HepG2 (cell line): ENCODE data around the gene TBX6. TPM values are rescaled to one million over a fixed set of nuclear protein-coding genes. Genes with fewer than 3 reads are reported as not detected.

Source experiments
- NR2F6 ChIP-seq, 2 experiments: IDR thresholded peaks; 2 replicates each; pipeline ENCODE4 v1.6.1; 2016; ENCODE audit warnings: antibody characterized with exemption in 1 of 2, mild to moderate bottlenecking in 1 of 2
- SALL1 ChIP-seq: sonication (generic); formaldehyde crosslinking; IDR thresholded peaks from 2 replicates; pipeline ENCODE4 v1.8.0; 2022; ENCODE audit warnings: mild to moderate bottlenecking, missing genetic modification reagents
- SMAD3 ChIP-seq: sonication (generic); formaldehyde crosslinking; IDR thresholded peaks from 2 replicates; pipeline ENCODE4 v1.4.0; 2020; ENCODE audit warnings: missing genetic modification reagents
- ZFP1 ChIP-seq: IDR thresholded peaks from 2 replicates; pipeline ENCODE4 v1.6.1; 2016
- ZNF17 ChIP-seq: sonication (generic); formaldehyde crosslinking; IDR thresholded peaks from 2 replicates; pipeline ENCODE4 v1.5.0; 2020; ENCODE audit warnings: mild to moderate bottlenecking, missing genetic modification reagents
- ZNF234 ChIP-seq: sonication (generic); formaldehyde crosslinking; conservative IDR thresholded peaks from 2 replicates; pipeline ENCODE4 v1.5.1; 2020; ENCODE audit warnings: mild to moderate bottlenecking, missing genetic modification reagents
- ZNF547 ChIP-seq: sonication (generic); formaldehyde crosslinking; IDR thresholded peaks from 2 replicates; pipeline ENCODE4 v1.5.1; 2020; ENCODE audit warnings: mild to moderate bottlenecking, missing genetic modification reagents
- ZNF567 ChIP-seq: sonication (generic); formaldehyde crosslinking; IDR thresholded peaks from 2 replicates; pipeline ENCODE4 v1.8.1; 2023; ENCODE audit warnings: mild to moderate bottlenecking, missing genetic modification reagents, borderline replicate concordance
- ZNF883 ChIP-seq: sonication (generic); formaldehyde crosslinking; IDR thresholded peaks from 2 replicates; pipeline ENCODE4 v1.5.1; 2020; ENCODE audit warnings: mild to moderate bottlenecking, missing genetic modification reagents; ENCODE audit errors: not compliant biosample characterization
- ZNF891 ChIP-seq: sonication (generic); formaldehyde crosslinking; IDR thresholded peaks from 2 replicates; pipeline ENCODE4 v1.5.0; 2020; ENCODE audit warnings: mild to moderate bottlenecking, missing genetic modification reagents
- polyA plus RNA-seq, 8 experiments: library from polyadenylated mRNA; depleted of rRNA in 3 of 8; stranded (reverse) in 7 of 8; unstranded in 1 of 8; fragments of >200 nt; fragmentation: Illumina TruSeq in 4 of 8; extraction: Trizol in 4 of 8; gene quantifications; 2 replicates each; pipeline versions ENCODE4 v1.2.1 to v1.2.3, GENCODE V29; 2011 to 2016; ENCODE audit warnings: low read depth in 4 of 8, missing spikeins in 1 of 8, mixed read lengths in 1 of 8; ENCODE audit not compliant: insufficient read depth in 1 of 8
- total RNA-seq, 5 experiments: library from RNA; depleted of rRNA; stranded (reverse); fragments of >200 nt; fragmentation: Illumina TruSeq; extraction: Trizol; gene quantifications; 2 replicates each; pipeline ENCODE4 v1.2.3, GENCODE V29; 2016; ENCODE audit warnings: low read depth in 1 of 5
- TF ChIP-seq, protein P1 (sequence below): sonication (generic); formaldehyde crosslinking; conservative IDR thresholded peaks from 2 replicates; pipeline ENCODE4 v1.8.0; 2022; ENCODE audit warnings: low read depth, missing genetic modification reagents
- TF ChIP-seq, protein P2 (sequence below): sonication (generic); formaldehyde crosslinking; IDR thresholded peaks from 2 replicates; pipeline ENCODE4 v1.5.1; 2020; ENCODE audit warnings: mild to moderate bottlenecking, missing genetic modification reagents, moderate library complexity
- TF ChIP-seq, protein P3 (sequence below): IDR thresholded peaks from 2 replicates; pipeline ENCODE4 v1.6.1; 2016; ENCODE audit warnings: mild to moderate bottlenecking
- TF ChIP-seq, protein P4 (sequence below): sonication (generic); formaldehyde crosslinking; IDR thresholded peaks from 2 replicates; pipeline ENCODE4 v1.4.0; 2020; ENCODE audit warnings: missing genetic modification reagents

The TBX6 gene
- total and polyA plus RNA-seq, 2 of the 13 experiments (the other 11 are each of a cell fraction or from before 2014, with no cell fraction given) = 0.24 to 0.42 TPM

DNA sequence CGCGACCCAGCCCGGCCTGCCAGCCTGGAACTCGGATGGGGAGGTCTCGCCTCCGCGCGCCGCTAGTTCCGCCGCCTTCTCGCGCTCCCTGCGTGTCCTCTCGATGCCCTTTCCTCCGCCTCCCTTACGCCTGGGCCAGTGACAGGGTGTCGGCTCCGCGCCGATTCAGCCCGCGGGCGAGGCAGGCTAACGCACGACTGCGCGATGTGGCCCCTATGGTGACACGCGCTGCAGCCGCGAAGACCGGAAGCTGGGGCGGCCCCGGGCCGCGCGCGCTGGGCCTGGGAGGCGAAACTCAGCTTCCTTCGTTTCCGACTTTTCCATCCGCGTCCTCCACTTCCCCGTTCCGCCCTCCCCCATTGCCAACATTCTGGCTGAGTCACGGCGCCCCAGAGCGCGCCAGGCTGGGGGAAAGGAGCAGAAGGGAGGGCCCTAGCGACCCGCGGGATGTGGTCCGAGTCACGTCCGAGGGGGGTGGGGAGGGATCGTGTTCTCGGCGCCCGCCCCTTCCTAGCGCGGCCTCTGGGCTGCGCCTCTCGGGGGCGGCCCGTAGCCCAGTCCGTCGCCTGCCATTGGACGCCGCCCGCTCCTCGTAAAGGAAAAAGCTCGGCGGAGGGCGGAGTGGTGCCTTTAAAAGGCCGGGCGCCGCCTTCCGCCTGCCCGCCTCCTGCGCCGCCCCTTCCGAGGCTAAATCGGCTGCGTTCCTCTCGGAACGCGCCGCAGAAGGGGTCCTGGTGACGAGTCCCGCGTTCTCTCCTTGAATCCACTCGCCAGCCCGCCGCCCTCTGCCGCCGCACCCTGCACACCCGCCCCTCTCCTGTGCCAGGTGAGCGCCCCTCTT lies 26.4 kb downstream of the TBX6 start, which contains the start of gene ALDOA (continued):
- TF ChIP-seq ZNF567 (peak; percentile 96), SMAD3 (CRISPR knock-in tag) (peak; percentile 71; the same call in 1 of the 2 replicates), ZNF17 (CRISPR knock-in tag) (no peak; the same call in 1 of the 2 replicates), ZNF883 (CRISPR knock-in tag) (peak; percentile 77), NR2F6 (IDR thresholded peaks at IDR 0.05) (no peak), NR2F6 (CRISPR knock-in tag; IDR thresholded peaks at IDR 0.05) (peak; percentile 48; the same call in 1 of the 2 replicates), ZNF891 (peak; percentile 96), SALL1 (CRISPR knock-in tag) (peak; percentile 93), ZNF547 (CRISPR knock-in tag) (peak; percentile 88), ZFP1 (CRISPR knock-in tag) (no peak), ZNF234 (CRISPR knock-in tag) (peak; percentile 99)
- TF ChIP-seq, protein P1, sequence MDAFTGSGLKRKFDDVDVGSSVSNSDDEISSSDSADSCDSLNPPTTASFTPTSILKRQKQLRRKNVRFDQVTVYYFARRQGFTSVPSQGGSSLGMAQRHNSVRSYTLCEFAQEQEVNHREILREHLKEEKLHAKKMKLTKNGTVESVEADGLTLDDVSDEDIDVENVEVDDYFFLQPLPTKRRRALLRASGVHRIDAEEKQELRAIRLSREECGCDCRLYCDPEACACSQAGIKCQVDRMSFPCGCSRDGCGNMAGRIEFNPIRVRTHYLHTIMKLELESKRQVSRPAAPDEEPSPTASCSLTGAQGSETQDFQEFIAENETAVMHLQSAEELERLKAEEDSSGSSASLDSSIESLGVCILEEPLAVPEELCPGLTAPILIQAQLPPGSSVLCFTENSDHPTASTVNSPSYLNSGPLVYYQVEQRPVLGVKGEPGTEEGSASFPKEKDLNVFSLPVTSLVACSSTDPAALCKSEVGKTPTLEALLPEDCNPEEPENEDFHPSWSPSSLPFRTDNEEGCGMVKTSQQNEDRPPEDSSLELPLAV (CRISPR knock-in tag) = no peak
- TF ChIP-seq, protein P2, sequence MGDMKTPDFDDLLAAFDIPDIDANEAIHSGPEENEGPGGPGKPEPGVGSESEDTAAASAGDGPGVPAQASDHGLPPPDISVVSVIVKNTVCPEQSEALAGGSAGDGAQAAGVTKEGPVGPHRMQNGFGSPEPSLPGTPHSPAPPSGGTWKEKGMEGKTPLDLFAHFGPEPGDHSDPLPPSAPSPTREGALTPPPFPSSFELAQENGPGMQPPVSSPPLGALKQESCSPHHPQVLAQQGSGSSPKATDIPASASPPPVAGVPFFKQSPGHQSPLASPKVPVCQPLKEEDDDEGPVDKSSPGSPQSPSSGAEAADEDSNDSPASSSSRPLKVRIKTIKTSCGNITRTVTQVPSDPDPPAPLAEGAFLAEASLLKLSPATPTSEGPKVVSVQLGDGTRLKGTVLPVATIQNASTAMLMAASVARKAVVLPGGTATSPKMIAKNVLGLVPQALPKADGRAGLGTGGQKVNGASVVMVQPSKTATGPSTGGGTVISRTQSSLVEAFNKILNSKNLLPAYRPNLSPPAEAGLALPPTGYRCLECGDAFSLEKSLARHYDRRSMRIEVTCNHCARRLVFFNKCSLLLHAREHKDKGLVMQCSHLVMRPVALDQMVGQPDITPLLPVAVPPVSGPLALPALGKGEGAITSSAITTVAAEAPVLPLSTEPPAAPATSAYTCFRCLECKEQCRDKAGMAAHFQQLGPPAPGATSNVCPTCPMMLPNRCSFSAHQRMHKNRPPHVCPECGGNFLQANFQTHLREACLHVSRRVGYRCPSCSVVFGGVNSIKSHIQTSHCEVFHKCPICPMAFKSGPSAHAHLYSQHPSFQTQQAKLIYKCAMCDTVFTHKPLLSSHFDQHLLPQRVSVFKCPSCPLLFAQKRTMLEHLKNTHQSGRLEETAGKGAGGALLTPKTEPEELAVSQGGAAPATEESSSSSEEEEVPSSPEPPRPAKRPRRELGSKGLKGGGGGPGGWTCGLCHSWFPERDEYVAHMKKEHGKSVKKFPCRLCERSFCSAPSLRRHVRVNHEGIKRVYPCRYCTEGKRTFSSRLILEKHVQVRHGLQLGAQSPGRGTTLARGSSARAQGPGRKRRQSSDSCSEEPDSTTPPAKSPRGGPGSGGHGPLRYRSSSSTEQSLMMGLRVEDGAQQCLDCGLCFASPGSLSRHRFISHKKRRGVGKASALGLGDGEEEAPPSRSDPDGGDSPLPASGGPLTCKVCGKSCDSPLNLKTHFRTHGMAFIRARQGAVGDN (CRISPR knock-in tag) = peak; percentile 99
- TF ChIP-seq, protein P3, sequence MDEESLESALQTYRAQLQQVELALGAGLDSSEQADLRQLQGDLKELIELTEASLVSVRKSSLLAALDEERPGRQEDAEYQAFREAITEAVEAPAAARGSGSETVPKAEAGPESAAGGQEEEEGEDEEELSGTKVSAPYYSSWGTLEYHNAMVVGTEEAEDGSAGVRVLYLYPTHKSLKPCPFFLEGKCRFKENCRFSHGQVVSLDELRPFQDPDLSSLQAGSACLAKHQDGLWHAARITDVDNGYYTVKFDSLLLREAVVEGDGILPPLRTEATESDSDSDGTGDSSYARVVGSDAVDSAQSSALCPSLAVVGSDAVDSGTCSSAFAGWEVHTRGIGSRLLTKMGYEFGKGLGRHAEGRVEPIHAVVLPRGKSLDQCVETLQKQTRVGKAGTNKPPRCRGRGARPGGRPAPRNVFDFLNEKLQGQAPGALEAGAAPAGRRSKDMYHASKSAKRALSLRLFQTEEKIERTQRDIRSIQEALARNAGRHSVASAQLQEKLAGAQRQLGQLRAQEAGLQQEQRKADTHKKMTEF (CRISPR knock-in tag) = peak; percentile 99
- TF ChIP-seq, protein P4, sequence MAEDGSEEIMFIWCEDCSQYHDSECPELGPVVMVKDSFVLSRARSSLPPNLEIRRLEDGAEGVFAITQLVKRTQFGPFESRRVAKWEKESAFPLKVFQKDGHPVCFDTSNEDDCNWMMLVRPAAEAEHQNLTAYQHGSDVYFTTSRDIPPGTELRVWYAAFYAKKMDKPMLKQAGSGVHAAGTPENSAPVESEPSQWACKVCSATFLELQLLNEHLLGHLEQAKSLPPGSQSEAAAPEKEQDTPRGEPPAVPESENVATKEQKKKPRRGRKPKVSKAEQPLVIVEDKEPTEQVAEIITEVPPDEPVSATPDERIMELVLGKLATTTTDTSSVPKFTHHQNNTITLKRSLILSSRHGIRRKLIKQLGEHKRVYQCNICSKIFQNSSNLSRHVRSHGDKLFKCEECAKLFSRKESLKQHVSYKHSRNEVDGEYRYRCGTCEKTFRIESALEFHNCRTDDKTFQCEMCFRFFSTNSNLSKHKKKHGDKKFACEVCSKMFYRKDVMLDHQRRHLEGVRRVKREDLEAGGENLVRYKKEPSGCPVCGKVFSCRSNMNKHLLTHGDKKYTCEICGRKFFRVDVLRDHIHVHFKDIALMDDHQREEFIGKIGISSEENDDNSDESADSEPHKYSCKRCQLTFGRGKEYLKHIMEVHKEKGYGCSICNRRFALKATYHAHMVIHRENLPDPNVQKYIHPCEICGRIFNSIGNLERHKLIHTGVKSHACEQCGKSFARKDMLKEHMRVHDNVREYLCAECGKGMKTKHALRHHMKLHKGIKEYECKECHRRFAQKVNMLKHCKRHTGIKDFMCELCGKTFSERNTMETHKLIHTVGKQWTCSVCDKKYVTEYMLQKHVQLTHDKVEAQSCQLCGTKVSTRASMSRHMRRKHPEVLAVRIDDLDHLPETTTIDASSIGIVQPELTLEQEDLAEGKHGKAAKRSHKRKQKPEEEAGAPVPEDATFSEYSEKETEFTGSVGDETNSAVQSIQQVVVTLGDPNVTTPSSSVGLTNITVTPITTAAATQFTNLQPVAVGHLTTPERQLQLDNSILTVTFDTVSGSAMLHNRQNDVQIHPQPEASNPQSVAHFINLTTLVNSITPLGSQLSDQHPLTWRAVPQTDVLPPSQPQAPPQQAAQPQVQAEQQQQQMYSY (CRISPR knock-in tag) = no peak; the same call in 1 of the 2 replicates
